Caco-2 (cell line): Measurements from ENCODE around the gene DESI2. TPM values are rescaled to one million over a fixed set of nuclear protein-coding genes. Genes with fewer than 3 reads are reported as not detected.
"Not testable (repeated sequence)": the region's sequence is repeated elsewhere in the genome, so short reads cannot be mapped to it uniquely, and the experiment has no call there.

ENCODE experiments used
- BruUV-seq: library from RNA; stranded (reverse); fragments of 400-500 nt; replicated peaks from 2 replicates; lab custom pipeline; 2021; lab: Mats Ljungman, UMichigan
- CTCF ChIA-PET: fragments of 300-600 bp; sonication (Branson Sonifier 250); formaldehyde crosslinking; loops from one replicate; lab custom pipeline; 2022; ENCODE audit warnings: antibody characterized with exemption; lab: Charles Lee
- POLR2A ChIA-PET: fragments of 300-600 bp; sonication (Branson Sonifier 250); formaldehyde crosslinking; loops from one replicate; lab custom pipeline; 2022; ENCODE audit warnings: antibody characterized with exemption; lab: Charles Lee
- DNase-seq, 2 experiments: peaks; one replicate each; pipeline versions ENCODE4 v3.0.0 to v3.0.0-alpha.2; 2020 to 2022
- H3K27me3 ChIP-seq: replicated peaks from 2 replicates; pipeline ENCODE4 v1.6.0; 2011; ENCODE audit warnings: low read length; ENCODE audit not compliant: control insufficient read depth, insufficient read depth
- H3K36me3 ChIP-seq: 2 replicates; pipeline ENCODE4 v1.5.1; 2011; ENCODE audit warnings: low read length; ENCODE audit not compliant: control insufficient read depth, insufficient read depth
- H3K4me1 ChIP-seq: fragments of 250-450 bp; sonication (Bioruptor Pico); 2 replicates; pipeline ENCODE4 v1.5.1; 2020; ENCODE audit warnings: mild to moderate bottlenecking
- H3K4me3 ChIP-seq: 2 replicates; pipeline ENCODE4 v1.5.1; 2011; ENCODE audit warnings: low read depth, mild to moderate bottlenecking, control low read depth, low read length
- H3K9me3 ChIP-seq: fragments of 250-450 bp; sonication (Bioruptor Pico); 2 replicates; pipeline ENCODE4 v1.5.1; 2020; ENCODE audit warnings: mild to moderate bottlenecking, moderate library complexity
- H3K27ac Mint-ChIP-seq: one replicate; pipeline ENCODE4 v1.8.0; 2022; ENCODE audit warnings: mixed read lengths; ENCODE audit not compliant: unreplicated experiment
- H3K27me3 Mint-ChIP-seq: one replicate; pipeline ENCODE4 v1.8.0; 2022; ENCODE audit warnings: mixed read lengths; ENCODE audit not compliant: insufficient read depth, unreplicated experiment
- H3K36me3 Mint-ChIP-seq: one replicate; pipeline ENCODE4 v1.8.0; 2022; ENCODE audit warnings: mild to moderate bottlenecking, mixed read lengths; ENCODE audit not compliant: insufficient read depth, unreplicated experiment
- H3K4me1 Mint-ChIP-seq: one replicate; pipeline ENCODE4 v1.8.0; 2022; ENCODE audit warnings: low read depth, mixed read lengths; ENCODE audit not compliant: unreplicated experiment
- H3K4me3 Mint-ChIP-seq: one replicate; pipeline ENCODE4 v1.8.0; 2022; ENCODE audit warnings: mild to moderate bottlenecking, moderate library complexity, mixed read lengths; ENCODE audit not compliant: unreplicated experiment
- H3K9me3 Mint-ChIP-seq: one replicate; pipeline ENCODE4 v1.8.0; 2022; ENCODE audit warnings: mixed read lengths; ENCODE audit not compliant: unreplicated experiment
- CTCF ChIP-seq, 2 experiments: fragments of 200-600 bp in 1 of 2; IDR thresholded peaks; 1 replicate in 1 of 2; 2 replicates in 1 of 2; pipeline versions ENCODE4 v1.5.1 to v1.8.0; 2011 to 2022; ENCODE audit warnings: antibody characterized with exemption in 1 of 2, control low read depth in 1 of 2, inconsistent platforms in 1 of 2, low read depth in 1 of 2, low read length in 1 of 2, mild to moderate bottlenecking in 1 of 2, moderate library complexity in 1 of 2; ENCODE audit not compliant: insufficient read depth in 1 of 2, severe bottlenecking in 1 of 2, unreplicated experiment in 1 of 2
- intact Hi-C: fragments of 100-400 bp; cut with micrococcal nuclease; formaldehyde crosslinking; loops from one replicate; pipeline ENCODE4 v1.10.0; 2022; ENCODE audit not compliant: unreplicated experiment
- total RNA-seq: library from RNA; stranded (reverse); gene quantifications from 2 replicates; pipeline ENCODE4 v1.2.3, GENCODE V29; 2022

Gene DESI2
- total RNA-seq, 1 experiment from 2014 or later: 47.7 TPM

- Histone ChIP-seq H3K4me1 (no peaks in the 10 kb centered on the region), H3K4me3 (no peak overlapping the region), H3K36me3 (no peaks in the 10 kb centered on the region), H3K9me3 (no peaks in the 10 kb centered on the region), H3K27me3 (no peaks in the 10 kb centered on the region)
- ChIA-PET POLR2A (no interaction called here), CTCF (no interaction called here)
- no TSS peak for BruUV-seq
- no peak for DNase-seq
- intact Hi-C loops: no loop called here
- H3K4me3 Mint-ChIP-seq: no peak overlapping the region
- no peak overlapping the region for H3K27ac Mint-ChIP-seq
- no peaks in the 10 kb centered on the region for H3K9me3 Mint-ChIP-seq
- TF ChIP-seq CTCF (IDR thresholded peaks at IDR 0.05; ENCODE audit: insufficient read depth in 1 of 2, low read depth in 1 of 2, low read length in 1 of 2, severe bottlenecking in 1 of 2, unreplicated experiment in 1 of 2): no peak
- H3K27me3 Mint-ChIP-seq: no peaks in the 10 kb centered on the region
- H3K4me1 Mint-ChIP-seq: no peaks in the 10 kb centered on the region
- peaks cover 24% of the 10 kb centered on the region for H3K36me3 Mint-ChIP-seq
These were observed 22.2 kb downstream of the DESI2 start for GRCh38 chr1:244675167-244675566.

GRCh38 chr1:244678697-244679096 is 25.8 kb downstream of the DESI2 start:
- ChIA-PET CTCF (no interaction called here), POLR2A (no interaction called here)
- no peaks in the 10 kb centered on the region for H3K27me3 Mint-ChIP-seq
- H3K27ac Mint-ChIP-seq: no peak overlapping the region
- Histone ChIP-seq H3K4me1 (no peaks in the 10 kb centered on the region), H3K27me3 (no peaks in the 10 kb centered on the region), H3K4me3 (no peak overlapping the region), H3K9me3 (no peaks in the 10 kb centered on the region), H3K36me3 (no peaks in the 10 kb centered on the region)
- intact Hi-C loops: no loop called here
- H3K4me3 Mint-ChIP-seq: no peak overlapping the region
- no TSS peak for BruUV-seq
- peaks cover 38% of the 10 kb centered on the region for H3K36me3 Mint-ChIP-seq
- H3K4me1 Mint-ChIP-seq: no peaks in the 10 kb centered on the region
- no peak for TF ChIP-seq CTCF (IDR thresholded peaks at IDR 0.05; ENCODE audit: insufficient read depth in 1 of 2, low read depth in 1 of 2, low read length in 1 of 2, severe bottlenecking in 1 of 2, unreplicated experiment in 1 of 2)
- H3K9me3 Mint-ChIP-seq: peaks cover 10% of the 10 kb centered on the region
- no peak for DNase-seq

GRCh38 chr1:244680667-244681066 is 27.7 kb downstream of the DESI2 start:
- DNase-seq: no peak
- H3K27me3 ChIP-seq: no peaks in the 10 kb centered on the region
- Mint-ChIP-seq H3K4me1 (no peaks in the 10 kb centered on the region), H3K36me3 (peaks cover 27% of the 10 kb centered on the region), H3K27me3 (no peaks in the 10 kb centered on the region), H3K27ac (no peak overlapping the region), H3K9me3 (peaks cover 10% of the 10 kb centered on the region), H3K4me3 (no peak overlapping the region)
- H3K9me3 ChIP-seq: no peaks in the 10 kb centered on the region
- no peak for TF ChIP-seq CTCF (IDR thresholded peaks at IDR 0.05; ENCODE audit: insufficient read depth in 1 of 2, low read depth in 1 of 2, low read length in 1 of 2, severe bottlenecking in 1 of 2, unreplicated experiment in 1 of 2)
- intact Hi-C loops: no loop called here
- ChIA-PET CTCF (no interaction called here), POLR2A (no interaction called here)
- no peaks in the 10 kb centered on the region for H3K4me1 ChIP-seq
- no peak overlapping the region for H3K4me3 ChIP-seq
- no peaks in the 10 kb centered on the region for H3K36me3 ChIP-seq
- no TSS peak for BruUV-seq

GRCh38 chr1:244682087-244682486 is 29.2 kb downstream of the DESI2 start:
- not testable (repeated sequence) for H3K4me3 Mint-ChIP-seq

More at GRCh38 chr1:244682087-244682486, 29.2 kb downstream of the DESI2 start:
- H3K27me3 ChIP-seq, POLR2A ChIA-PET, H3K9me3 ChIP-seq, CTCF ChIA-PET, H3K36me3 ChIP-seq, H3K27ac Mint-ChIP-seq, H3K4me3 ChIP-seq, intact Hi-C loops, H3K27me3 Mint-ChIP-seq, H3K4me1 Mint-ChIP-seq, DNase-seq, BruUV-seq, H3K9me3 Mint-ChIP-seq, H3K4me1 ChIP-seq: not testable (repeated sequence)
- peaks cover 27% of the 10 kb centered on the region for H3K36me3 Mint-ChIP-seq
